ENCODE results near the gene WDR88.

The WDR88 gene

GRCh38 chr19:33194886-33195644 is 63.2 kb downstream of the WDR88 start:
- TF ChIP-seq GATA2 (IDR thresholded peaks at IDR 0.05; ENCODE audit: low read depth, low read length) (no peak), GATA3 (IDR thresholded peaks at IDR 0.05; ENCODE audit: low read depth, low read length) (no peak)

- no peak for TF ChIP-seq GATA3 (IDR thresholded peaks at IDR 0.05; ENCODE audit: low read depth, low read length)
- no peak for TF ChIP-seq GATA2 (IDR thresholded peaks at IDR 0.05; ENCODE audit: low read depth, low read length)
Measured at GRCh38 chr19:33195645-33196347, 63.9 kb downstream of the WDR88 start.

- no peak for TF ChIP-seq GATA2 (IDR thresholded peaks at IDR 0.05; ENCODE audit: low read depth, low read length)
- TF ChIP-seq GATA3 (IDR thresholded peaks at IDR 0.05; ENCODE audit: low read depth, low read length), result no peak
Measured at GRCh38 chr19:33196446-33197193, 64.7 kb downstream of the WDR88 start.

GRCh38 chr19:33197591-33198000 is 65.7 kb downstream of the WDR88 start:
- no peak for TF ChIP-seq GATA3 (IDR thresholded peaks at IDR 0.05; ENCODE audit: low read depth, low read length)
- TF ChIP-seq GATA2 (IDR thresholded peaks at IDR 0.05; ENCODE audit: low read depth, low read length), result no peak

- TF ChIP-seq GATA3 (IDR thresholded peaks at IDR 0.05; ENCODE audit: low read depth, low read length) (no peak), GATA2 (IDR thresholded peaks at IDR 0.05; ENCODE audit: low read depth, low read length) (no peak)
Measured at GRCh38 chr19:33198169-33198568, 66.3 kb downstream of the WDR88 start.

- TF ChIP-seq GATA2 (IDR thresholded peaks at IDR 0.05; ENCODE audit: low read depth, low read length) (no peak), GATA3 (IDR thresholded peaks at IDR 0.05; ENCODE audit: low read depth, low read length) (no peak)
Measured at GRCh38 chr19:33199441-33200265, 67.7 kb downstream of the WDR88 start.

- TF ChIP-seq GATA3 (IDR thresholded peaks at IDR 0.05; ENCODE audit: low read depth, low read length), result no peak
- no peak for TF ChIP-seq GATA2 (IDR thresholded peaks at IDR 0.05; ENCODE audit: low read depth, low read length)
Measured at GRCh38 chr19:33201473-33201872, 69.6 kb downstream of the WDR88 start.

- TF ChIP-seq GATA3 (IDR thresholded peaks at IDR 0.05; ENCODE audit: low read depth, low read length) (no peak), GATA2 (IDR thresholded peaks at IDR 0.05; ENCODE audit: low read depth, low read length) (no peak)
Measured at GRCh38 chr19:33201886-33202545, 70.1 kb downstream of the WDR88 start.

GRCh38 chr19:33202546-33203507 is 70.9 kb downstream of the WDR88 start:
- TF ChIP-seq GATA2 (IDR thresholded peaks at IDR 0.05; ENCODE audit: low read depth, low read length) (no peak), GATA3 (IDR thresholded peaks at IDR 0.05; ENCODE audit: low read depth, low read length) (no peak)

- TF ChIP-seq GATA2 (IDR thresholded peaks at IDR 0.05; ENCODE audit: low read depth, low read length), result no peak
- TF ChIP-seq GATA3 (IDR thresholded peaks at IDR 0.05; ENCODE audit: low read depth, low read length), result no peak
Measured at GRCh38 chr19:33203529-33203928, 71.6 kb downstream of the WDR88 start.

- no peak for TF ChIP-seq GATA2 (IDR thresholded peaks at IDR 0.05; ENCODE audit: low read depth, low read length)
- TF ChIP-seq GATA3 (IDR thresholded peaks at IDR 0.05; ENCODE audit: low read depth, low read length), result no peak
Measured at GRCh38 chr19:33204136-33204973, 72.4 kb downstream of the WDR88 start.
